SK-N-SH treated with all-trans-retinoic acid at 6 μM for 48 hours (cell line): ENCODE measurements around the gene GAGE12E.
"Not testable (repeated sequence)": the region's sequence is repeated elsewhere in the genome, so short reads cannot be mapped to it uniquely, and the experiment has no call there.

ENCODE experiments used
- BACH2 ChIP-seq: fragments of 250-450 bp; sonication (Bioruptor Pico); IDR thresholded peaks from 2 replicates; pipeline ENCODE4 v1.9.0; 2021; ENCODE audit warnings: mild to moderate bottlenecking, borderline replicate concordance
- CREB5 ChIP-seq: fragments of 250-450 bp; sonication (Bioruptor Pico); IDR thresholded peaks from 2 replicates; pipeline ENCODE4 v1.5.1; 2020; ENCODE audit warnings: low read depth, mild to moderate bottlenecking, moderate library complexity
- CSDC2 ChIP-seq: fragments of 250-450 bp; sonication (Bioruptor Pico); IDR thresholded peaks from 2 replicates; pipeline ENCODE4 v1.5.0; 2020; ENCODE audit warnings: mild to moderate bottlenecking, moderate library complexity
- PPARA ChIP-seq: fragments of 250-450 bp; sonication (Bioruptor Pico); IDR thresholded peaks from 2 replicates; pipeline ENCODE4 v1.5.0; 2020; ENCODE audit warnings: mild to moderate bottlenecking, borderline replicate concordance
- TCF4 ChIP-seq: fragments of 250-450 bp; sonication (Bioruptor Pico); IDR thresholded peaks from 2 replicates; pipeline ENCODE4 v1.8.0; 2021; ENCODE audit warnings: mild to moderate bottlenecking, moderate library complexity, borderline replicate concordance
- TOX ChIP-seq: fragments of 250-450 bp; sonication (Bioruptor Pico); IDR thresholded peaks from 2 replicates; pipeline ENCODE4 v1.8.0; 2021; ENCODE audit warnings: mild to moderate bottlenecking, moderate library complexity, borderline replicate concordance
- ZNF565 ChIP-seq: fragments of 450-650 bp; formaldehyde crosslinking; conservative IDR thresholded peaks from 2 replicates; pipeline ENCODE4 v1.5.0; 2020; ENCODE audit warnings: low read depth, mild to moderate bottlenecking, moderate library complexity
- TF ChIP-seq, protein P1 (sequence below): fragments of 250-450 bp; sonication (Bioruptor Pico); IDR thresholded peaks from 2 replicates; pipeline ENCODE4 v1.8.0; 2021; ENCODE audit warnings: low read depth, mild to moderate bottlenecking, moderate library complexity, borderline replicate concordance
- TF ChIP-seq, protein P2 (sequence below): fragments of 250-450 bp; sonication (Bioruptor Pico); IDR thresholded peaks from 2 replicates; pipeline ENCODE4 v1.8.0; 2020; ENCODE audit warnings: mild to moderate bottlenecking, moderate library complexity, borderline replicate concordance

DNA sequence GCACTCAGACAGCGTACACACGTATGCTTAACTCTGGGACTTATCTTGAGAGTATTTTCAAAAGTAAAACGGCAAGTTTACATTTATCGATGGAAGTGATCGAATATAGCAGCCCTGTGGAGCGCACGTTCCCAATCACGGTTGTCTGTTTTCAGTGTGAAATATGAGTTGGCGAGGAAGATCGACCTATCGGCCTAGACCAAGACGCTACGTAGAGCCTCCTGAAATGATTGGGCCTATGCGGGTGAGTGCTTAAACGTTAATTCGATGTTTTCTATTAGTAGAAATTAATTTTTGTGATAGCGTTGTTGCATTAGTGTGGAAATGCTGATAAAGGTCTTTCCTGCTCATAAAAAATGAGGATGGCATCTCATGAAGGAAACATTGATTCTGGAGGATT, 39.4 kb downstream of the GAGE12E start:
- TF ChIP-seq, protein P1, sequence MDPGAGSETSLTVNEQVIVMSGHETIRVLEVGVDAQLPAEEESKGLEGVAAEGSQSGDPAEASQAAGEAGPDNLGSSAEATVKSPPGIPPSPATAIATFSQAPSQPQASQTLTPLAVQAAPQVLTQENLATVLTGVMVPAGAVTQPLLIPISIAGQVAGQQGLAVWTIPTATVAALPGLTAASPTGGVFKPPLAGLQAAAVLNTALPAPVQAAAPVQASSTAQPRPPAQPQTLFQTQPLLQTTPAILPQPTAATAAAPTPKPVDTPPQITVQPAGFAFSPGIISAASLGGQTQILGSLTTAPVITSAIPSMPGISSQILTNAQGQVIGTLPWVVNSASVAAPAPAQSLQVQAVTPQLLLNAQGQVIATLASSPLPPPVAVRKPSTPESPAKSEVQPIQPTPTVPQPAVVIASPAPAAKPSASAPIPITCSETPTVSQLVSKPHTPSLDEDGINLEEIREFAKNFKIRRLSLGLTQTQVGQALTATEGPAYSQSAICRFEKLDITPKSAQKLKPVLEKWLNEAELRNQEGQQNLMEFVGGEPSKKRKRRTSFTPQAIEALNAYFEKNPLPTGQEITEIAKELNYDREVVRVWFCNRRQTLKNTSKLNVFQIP = not testable (repeated sequence)
- TF ChIP-seq ZNF565; CSDC2; PPARA (CRISPR knock-in tag); TOX; CREB5 (CRISPR knock-in tag); TCF4 (CRISPR knock-in tag); BACH2 (CRISPR knock-in tag): not testable (repeated sequence)
- TF ChIP-seq, protein P2, sequence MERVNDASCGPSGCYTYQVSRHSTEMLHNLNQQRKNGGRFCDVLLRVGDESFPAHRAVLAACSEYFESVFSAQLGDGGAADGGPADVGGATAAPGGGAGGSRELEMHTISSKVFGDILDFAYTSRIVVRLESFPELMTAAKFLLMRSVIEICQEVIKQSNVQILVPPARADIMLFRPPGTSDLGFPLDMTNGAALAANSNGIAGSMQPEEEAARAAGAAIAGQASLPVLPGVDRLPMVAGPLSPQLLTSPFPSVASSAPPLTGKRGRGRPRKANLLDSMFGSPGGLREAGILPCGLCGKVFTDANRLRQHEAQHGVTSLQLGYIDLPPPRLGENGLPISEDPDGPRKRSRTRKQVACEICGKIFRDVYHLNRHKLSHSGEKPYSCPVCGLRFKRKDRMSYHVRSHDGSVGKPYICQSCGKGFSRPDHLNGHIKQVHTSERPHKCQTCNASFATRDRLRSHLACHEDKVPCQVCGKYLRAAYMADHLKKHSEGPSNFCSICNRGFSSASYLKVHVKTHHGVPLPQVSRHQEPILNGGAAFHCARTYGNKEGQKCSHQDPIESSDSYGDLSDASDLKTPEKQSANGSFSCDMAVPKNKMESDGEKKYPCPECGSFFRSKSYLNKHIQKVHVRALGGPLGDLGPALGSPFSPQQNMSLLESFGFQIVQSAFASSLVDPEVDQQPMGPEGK (CRISPR knock-in tag) = not testable (repeated sequence)
